MM.1S (cell line): ENCODE measurements around the gene MUC5B.

Experiments used
- CTCF ChIP-seq: fragments of 300-600 bp; sonication (generic); IDR thresholded peaks from 2 replicates; pipeline ENCODE4 v1.5.1; 2016; ENCODE audit warnings: antibody characterized with exemption, low read length, mixed read lengths
- EZH2 ChIP-seq: fragments of 300-600 bp; sonication (generic); optimal IDR thresholded peaks from 2 replicates; pipeline ENCODE3; 2017; ENCODE audit warnings: low read depth, mild to moderate bottlenecking, antibody characterized with exemption, low read length, mixed read lengths

DNA sequence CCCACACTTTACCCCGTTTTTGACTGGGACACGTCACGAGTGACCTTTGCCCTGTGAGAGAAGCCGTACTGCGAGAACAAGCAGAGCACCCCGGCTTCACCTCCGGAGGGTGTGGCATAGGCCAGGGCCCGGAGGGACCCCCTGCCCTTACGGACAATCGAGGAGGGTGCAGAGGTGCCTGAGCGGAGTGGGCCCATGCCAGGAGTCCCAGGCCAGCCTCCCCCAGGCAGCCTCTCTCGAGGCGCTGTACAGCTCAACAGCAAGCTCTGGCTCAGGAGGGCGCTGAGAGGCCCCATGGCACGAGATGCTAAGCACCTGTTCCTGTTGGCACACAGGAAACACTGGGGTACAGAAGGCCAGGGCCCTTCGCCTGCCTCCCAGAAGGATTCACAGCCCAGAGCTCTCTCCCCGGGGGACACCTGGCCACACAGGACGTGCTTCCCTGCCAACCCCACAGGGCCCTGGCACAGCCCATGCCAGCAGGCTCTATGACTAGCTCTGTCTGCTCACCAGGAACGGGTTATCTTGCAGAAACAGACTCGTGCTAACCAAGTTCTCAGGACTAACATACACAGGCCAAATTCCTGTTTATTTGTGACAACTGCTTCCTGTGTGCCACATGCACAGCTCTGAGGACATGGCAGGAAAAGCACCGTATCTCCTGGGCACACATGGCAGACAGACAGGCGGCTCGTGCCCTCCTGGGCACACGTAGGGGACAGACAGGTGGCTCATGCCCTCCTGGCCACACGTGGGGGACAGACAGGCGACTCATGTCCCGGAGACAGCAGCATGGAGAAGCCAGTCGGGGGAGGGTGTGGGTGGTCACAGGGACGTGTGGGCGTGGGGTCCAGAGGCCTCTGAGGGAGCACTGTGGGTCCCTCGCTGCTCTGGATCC is 75.0 kb downstream of the MUC5B start:
- TF ChIP-seq CTCF (no peak), EZH2 (no peak)
